HCT116 (cell line): ENCODE measurements around the gene ELMOD1.

Experiments used
- CEBPB ChIP-seq: IDR thresholded peaks from 2 replicates; pipeline ENCODE4 v1.6.1; 2012; ENCODE audit warnings: low read depth
- CTCF ChIP-seq, 3 experiments: fragments of 200-600 bp in 1 of 3; sonication (generic) in 1 of 3; IDR thresholded peaks in 2 of 3; conservative IDR thresholded peaks in 1 of 3; 2 replicates each; pipeline ENCODE4 v1.5.1; 2012 to 2017; ENCODE audit warnings: low read depth in 2 of 3, low read length in 2 of 3, antibody characterized with exemption in 1 of 3, borderline replicate concordance in 1 of 3, control low read depth in 1 of 3, mild to moderate bottlenecking in 1 of 3, mixed read lengths in 1 of 3, mixed run types in 1 of 3, moderate library complexity in 1 of 3; ENCODE audit not compliant: insufficient read depth in 1 of 3
- EGR1 ChIP-seq: IDR thresholded peaks from 2 replicates; pipeline ENCODE4 v1.6.1; 2012; ENCODE audit warnings: low read depth
- EZH2 ChIP-seq: fragments of 200-600 bp; sonication (generic); IDR thresholded peaks from 2 replicates; pipeline ENCODE4 v1.6.1; 2017; ENCODE audit warnings: antibody characterized with exemption, mixed run types
- JUND ChIP-seq: IDR thresholded peaks from 2 replicates; pipeline ENCODE4 v1.6.1; 2012
- POLR2A ChIP-seq: IDR thresholded peaks from 2 replicates; pipeline ENCODE4 v1.7.0; 2011; ENCODE audit warnings: borderline replicate concordance; ENCODE audit not compliant: insufficient read depth, insufficient read length; ENCODE audit errors: extremely low read depth
- POLR2AphosphoS5 ChIP-seq: IDR thresholded peaks from 2 replicates; pipeline ENCODE4 v1.6.1; 2011; ENCODE audit warnings: mild to moderate bottlenecking, low read depth, low read length, moderate library complexity
- REST ChIP-seq: IDR thresholded peaks from 2 replicates; pipeline ENCODE4 v1.6.1; 2012; ENCODE audit warnings: low read depth
- SP1 ChIP-seq: IDR thresholded peaks from 2 replicates; pipeline ENCODE4 v1.6.1; 2012; ENCODE audit warnings: low read depth
- YY1 ChIP-seq: IDR thresholded peaks from 2 replicates; pipeline ENCODE4 v1.6.1; 2011; ENCODE audit warnings: low read length, low read depth, moderate library complexity, mild to moderate bottlenecking; ENCODE audit not compliant: insufficient replicate concordance; ENCODE audit errors: extremely low read depth
- ZBTB33 ChIP-seq: IDR thresholded peaks from 2 replicates; pipeline ENCODE4 v1.6.1; 2011; ENCODE audit warnings: mild to moderate bottlenecking, low read length, moderate library complexity; ENCODE audit not compliant: insufficient replicate concordance; ENCODE audit errors: extremely low read depth
- ZNF274 ChIP-seq: fragments of 200-500 bp; sonication (Bioruptor generic); IDR thresholded peaks from 2 replicates; pipeline ENCODE4 v1.6.1; 2014; ENCODE audit warnings: mild to moderate bottlenecking, low read depth, low read length, inconsistent platforms

GRCh38 chr11:107565219-107565937 is 25.6 kb upstream of the ELMOD1 start, which contains the start of gene ALKBH8:
- TF ChIP-seq CTCF (IDR thresholded peaks at IDR 0.05 in 2 of 3, conservative IDR thresholded peaks at IDR 0.05 in 1 of 3; ENCODE audit: borderline replicate concordance in 1 of 3, insufficient read depth in 1 of 3, low read depth in 2 of 3, low read length in 2 of 3) (0 out of 6 replicates have a peak, but pooled peaks of 1 of the 3 experiments have one; percentile 6), YY1 (peak; percentile 98), REST (no peak), POLR2AphosphoS5 (peak; percentile 72), POLR2A (peak; percentile 43), ZBTB33 (no peak), EGR1 (no peak), ZNF274 (no peak), EZH2 (no peak), SP1 (0 out of 2 replicates have a peak, but pooled peaks have one; percentile 8), JUND (no peak), CEBPB (0 out of 2 replicates have a peak, but pooled peaks have one; percentile 24)
